Stimulated activated naive CD4-positive, alpha-beta T cell treated with Interleukin-2 at 50 U/mL for 16 hours (primary cell): ENCODE results near the gene SEPTIN6.
"Not testable (repeated sequence)": the region's sequence is repeated elsewhere in the genome, so short reads cannot be mapped to it uniquely, and the experiment has no call there.

Experiments
- DNase-seq: peaks from one replicate; lab custom pipeline; 2025; lab: John Stamatoyannopoulos, UW

The SEPTIN6 gene

GRCh38 chrX:119690921-119691716, 1.8 kb downstream of the SEPTIN6 start:
- peak; percentile 63 for DNase-seq

- no peak for DNase-seq
Observed at GRCh38 chrX:119688911-119689321, 4.1 kb downstream of the SEPTIN6 start.

GRCh38 chrX:119687661-119688413, 5.1 kb downstream of the SEPTIN6 start:
- DNase-seq: no peak

GRCh38 chrX:119686087-119686691, 6.8 kb downstream of the SEPTIN6 start:
- DNase-seq: no peak

- DNase-seq: no peak
Observed at GRCh38 chrX:119685225-119686066, 7.5 kb downstream of the SEPTIN6 start.

GRCh38 chrX:119684916-119685224, 8.1 kb downstream of the SEPTIN6 start:
- no peak for DNase-seq

GRCh38 chrX:119684312-119684711, 8.7 kb downstream of the SEPTIN6 start:
- not testable (repeated sequence) for DNase-seq

- no peak for DNase-seq
Observed at GRCh38 chrX:119682019-119682989, 10.7 kb downstream of the SEPTIN6 start.

- DNase-seq: no peak
Observed at GRCh38 chrX:119677654-119677981, 15.3 kb downstream of the SEPTIN6 start.

- no peak for DNase-seq
Observed at GRCh38 chrX:119676949-119677653, 15.9 kb downstream of the SEPTIN6 start.

- DNase-seq: no peak
Observed at GRCh38 chrX:119673336-119673735, 19.6 kb downstream of the SEPTIN6 start.

- no peak for DNase-seq
Observed at GRCh38 chrX:119672426-119672825, 20.5 kb downstream of the SEPTIN6 start.

GRCh38 chrX:119669424-119670037, 23.4 kb downstream of the SEPTIN6 start:
- DNase-seq: no peak

GRCh38 chrX:119667111-119667878, 25.7 kb downstream of the SEPTIN6 start:
- no peak for DNase-seq

- not testable (repeated sequence) for DNase-seq
Observed at GRCh38 chrX:119664877-119665276, 28.1 kb downstream of the SEPTIN6 start.

- DNase-seq: no peak
Observed at GRCh38 chrX:119661486-119661885, 31.5 kb downstream of the SEPTIN6 start.

- DNase-seq: no peak
Observed at GRCh38 chrX:119659522-119659921, 33.4 kb downstream of the SEPTIN6 start.

GRCh38 chrX:119655125-119655524, 37.8 kb downstream of the SEPTIN6 start:
- peak; percentile 72 for DNase-seq

GRCh38 chrX:119654112-119654531, 38.8 kb downstream of the SEPTIN6 start:
- peak; percentile 13 for DNase-seq
